Mesenteric fat pad (tissue), 1 donor: Measurements from ENCODE around the gene TSLP. TPM values are rescaled to one million over a fixed set of nuclear protein-coding genes. Genes with fewer than 3 reads are reported as not detected.

Source experiments
- DNase-seq: peaks from one replicate; pipeline ENCODE4 v3.0.0-alpha.2; 2020; ENCODE audit warnings: low spot score
- total RNA-seq: library from RNA; stranded (reverse); fragmentation: NEBNext Ultra II Directional; extraction: Animal tissue kit (Norgen Biotek cat#: 25700); gene quantifications from one replicate; pipeline ENCODE4 v1.2.1, GENCODE V29; 2021
- donor health status: DM: yes; HTN: yes; CAD: no.

TSLP gene
- total RNA-seq, 1 donor from 2014 or later: 1.5 TPM

GRCh38 chr5:111092062-111092853 is 20.7 kb downstream of the TSLP start, which contains the start of gene WDR36:
Gene WDR36, plus strand, starts transcription at chr5:111092348. Its CDS starts 109 bp downstream, at chr5:111092457.
- peak; percentile 95 for DNase-seq

DNA sequence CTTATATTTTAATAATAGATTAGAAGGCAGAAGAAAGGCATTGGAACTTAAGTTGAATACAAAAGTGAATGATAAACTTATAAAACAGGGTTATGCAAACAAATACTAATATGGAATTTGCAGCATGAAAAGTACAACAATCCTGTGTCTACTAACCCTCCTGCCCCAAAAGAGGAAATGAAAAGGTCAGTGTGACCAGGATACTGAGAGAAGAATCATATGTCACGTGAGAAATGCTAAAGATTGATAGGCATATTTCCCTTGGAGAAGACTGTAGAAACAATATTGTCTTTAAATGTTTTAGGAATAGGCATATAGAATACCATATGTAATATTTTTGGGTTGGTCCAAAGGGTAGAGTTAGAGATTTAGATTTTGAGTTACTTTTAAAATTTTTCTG is 24.5 kb downstream of the TSLP start:
- DNase-seq: no peak

- DNase-seq: no peak
Observed at GRCh38 chr5:111099058-111099778, 27.7 kb downstream of the TSLP start.

GRCh38 chr5:111106320-111106948 is 34.9 kb downstream of the TSLP start:
- no peak for DNase-seq

DNA sequence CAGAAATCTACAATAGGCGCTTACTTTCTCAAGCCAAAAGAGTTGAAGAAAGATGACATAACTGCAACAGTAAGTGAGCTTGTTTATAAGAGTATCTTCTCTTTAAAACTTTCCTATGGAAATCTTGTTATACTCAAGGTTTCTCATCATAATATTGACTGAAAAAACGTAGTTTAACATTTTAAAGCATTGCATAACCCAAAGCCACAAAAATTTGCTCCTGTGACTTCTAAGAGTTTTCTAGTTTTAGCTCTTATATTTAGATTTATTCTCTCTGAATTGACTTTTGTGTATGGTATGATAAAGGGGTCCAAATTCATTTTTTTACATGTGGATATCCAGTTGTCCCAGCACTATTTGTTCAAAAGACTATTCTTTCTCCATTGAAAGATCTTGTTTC is 35.9 kb downstream of the TSLP start:
- no peak for DNase-seq

- no peak for DNase-seq
Observed at GRCh38 chr5:111111956-111112355, 40.4 kb downstream of the TSLP start.

DNA sequence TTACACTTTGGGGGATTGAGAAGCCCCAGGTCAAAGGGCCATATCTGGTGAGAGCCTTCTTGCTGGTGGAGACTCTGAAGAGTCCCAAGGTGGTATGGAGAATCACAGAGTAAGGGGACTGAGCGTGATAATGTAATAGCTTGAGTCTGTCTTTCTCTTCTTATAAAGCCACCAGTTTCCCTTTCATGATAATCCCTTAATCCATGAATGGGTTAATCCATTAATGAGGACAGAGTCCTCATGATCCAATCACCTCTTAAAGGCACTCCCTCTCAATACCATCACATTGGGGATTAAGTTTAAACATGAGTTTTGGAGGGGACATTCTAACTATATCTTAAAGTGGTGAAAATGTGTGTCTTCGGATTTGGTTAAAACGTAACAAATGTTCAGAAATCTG is 42.2 kb downstream of the TSLP start:
- DNase-seq: no peak

- DNase-seq: no peak
Observed at GRCh38 chr5:111115229-111115628, 43.7 kb downstream of the TSLP start.

DNA sequence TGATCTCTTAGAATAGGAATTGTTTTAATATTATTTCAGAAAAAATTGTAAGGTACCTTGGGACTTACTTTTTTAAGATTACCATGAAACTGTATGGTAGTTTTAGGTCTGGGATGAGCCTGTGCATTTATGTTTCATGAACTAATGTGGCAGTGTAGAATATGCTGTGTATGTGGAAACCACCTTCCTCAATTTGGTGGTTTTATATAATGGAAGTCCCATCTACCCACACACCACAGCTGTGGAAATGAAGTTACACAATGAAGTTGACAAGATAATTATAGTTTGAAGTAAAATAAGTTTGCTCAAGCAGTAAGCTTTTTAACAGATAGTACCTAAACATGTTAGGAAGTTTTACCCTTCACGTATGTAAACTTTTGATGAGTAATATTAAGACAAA is 45.0 kb downstream of the TSLP start:
- no peak for DNase-seq

DNA sequence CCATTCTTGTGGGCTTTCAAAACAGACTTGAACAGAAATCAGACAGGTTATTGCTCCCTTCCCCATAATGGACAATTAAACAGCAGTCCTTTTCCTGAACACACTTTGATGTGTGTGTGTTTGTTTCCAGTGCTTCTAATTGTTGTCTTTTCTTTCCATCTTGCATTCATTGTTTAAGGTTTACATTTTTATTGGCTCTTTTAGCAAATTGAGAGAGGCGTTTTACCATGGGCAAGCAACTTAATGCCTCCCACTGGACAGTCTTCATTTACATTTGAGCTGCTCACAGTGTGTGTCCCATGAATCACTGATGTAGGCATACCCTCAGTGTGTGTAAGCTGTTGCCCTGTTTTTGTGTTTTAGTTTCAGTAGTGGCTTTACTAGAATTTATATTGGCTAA is 45.6 kb downstream of the TSLP start:
- DNase-seq: no peak

GRCh38 chr5:111119221-111119620 is 47.7 kb downstream of the TSLP start:
- DNase-seq: no peak

DNA sequence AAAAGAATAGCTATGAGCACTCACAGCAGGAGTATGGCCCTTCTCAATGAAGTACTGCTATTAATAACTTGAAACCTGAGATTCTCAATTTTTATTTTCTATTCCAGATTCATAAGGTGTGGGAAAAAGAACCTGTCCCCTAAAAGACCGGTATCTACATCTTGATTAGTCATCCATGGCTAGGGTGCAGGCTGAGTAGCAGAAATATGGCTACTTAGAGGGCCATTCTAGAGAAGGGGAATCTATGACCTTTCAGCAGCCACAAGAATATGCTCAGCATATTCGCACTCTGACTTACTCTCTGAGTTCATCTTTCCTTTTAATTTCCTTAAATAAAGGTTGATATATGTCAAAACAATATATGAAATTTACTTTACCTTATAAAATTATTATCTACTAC is 48.3 kb downstream of the TSLP start:
- DNase-seq: no peak

GRCh38 chr5:111120911-111121310 is 49.4 kb downstream of the TSLP start:
- DNase-seq: no peak

GRCh38 chr5:111121926-111122325 is 50.4 kb downstream of the TSLP start:
- no peak for DNase-seq

- no peak for DNase-seq
Observed at GRCh38 chr5:111122398-111122797, 50.9 kb downstream of the TSLP start.

DNA sequence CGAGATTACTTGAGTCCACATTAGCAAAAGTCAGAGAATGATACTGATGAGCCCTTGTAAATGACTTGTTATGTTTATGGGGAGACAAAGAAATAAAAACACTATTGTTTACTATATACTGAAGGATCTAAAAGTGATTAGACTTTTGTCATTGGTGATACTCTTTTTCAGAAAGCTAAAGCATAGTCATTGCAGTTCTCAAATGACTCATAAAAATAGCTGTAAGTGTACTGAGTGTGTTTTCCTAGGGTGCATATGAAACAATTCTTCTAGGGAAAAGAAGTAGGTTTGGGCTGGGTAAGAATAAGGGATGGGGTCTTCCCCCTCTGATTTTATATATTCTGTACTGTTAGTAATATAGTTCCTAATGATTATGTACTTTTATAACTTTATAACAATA is 53.3 kb downstream of the TSLP start:
- DNase-seq: no peak

DNA sequence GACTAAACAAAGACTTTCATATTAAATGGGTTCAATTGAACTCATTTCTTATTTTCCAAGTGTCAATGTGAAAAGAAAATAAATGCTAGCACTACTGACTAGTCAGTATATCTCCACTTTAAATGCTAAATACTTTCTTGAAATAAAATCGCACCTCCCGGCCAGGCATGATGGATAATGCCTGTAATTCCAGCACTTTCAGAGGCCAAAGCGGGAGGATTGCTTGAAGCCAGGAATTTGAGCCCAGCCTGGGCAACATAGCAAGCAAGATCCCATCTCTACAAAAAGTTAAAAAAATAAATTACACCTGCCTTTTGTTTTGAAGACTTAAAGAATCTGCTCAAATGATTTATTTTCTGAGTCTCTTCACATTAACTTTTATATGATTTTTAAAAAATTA is 55.4 kb downstream of the TSLP start:
- no peak for DNase-seq

Other genes starting within 250 kb of the TSLP start
- gene WDR36, start 20.6 kb downstream of the TSLP start, total RNA-seq: 30.4 TPM
- gene CAMK4, start 152.7 kb downstream of the TSLP start, total RNA-seq: 0.42 TPM